H1 (cell line): ENCODE data around the gene SLC13A2. TPM values are rescaled to one million over a fixed set of nuclear protein-coding genes. Genes with fewer than 3 reads are reported as not detected.

Experiments used
- SAP30 ChIP-seq: fragments of 300-600 bp; sonication (generic); IDR thresholded peaks from 2 replicates; pipeline ENCODE4 v1.7.1; 2012; ENCODE audit warnings: low read length, moderate library complexity, mild to moderate bottlenecking, inconsistent platforms; ENCODE audit not compliant: insufficient read depth, insufficient replicate concordance
- polyA plus RNA-seq, 7 experiments: library from polyadenylated mRNA; depleted of rRNA in 3 of 7; stranded (reverse) in 5 of 7; unstranded in 2 of 7; fragments of >200 nt in 5 of 7; fragments of 200-250 nt in 2 of 7; gene quantifications; 1 replicate in 5 of 7; 2 replicates in 1 of 7; 4 replicates in 1 of 7; pipeline versions ENCODE4 v1.2.1 to v1.2.3, GENCODE V29; 2011 to 2013; ENCODE audit warnings: missing spikeins in 2 of 7, mixed read lengths in 2 of 7
- total RNA-seq: library from RNA; stranded (reverse); fragmentation: NEBNext Ultra II Directional; extraction: Animal tissue kit (Norgen Biotek cat#: 25700); gene quantifications from 2 replicates; pipeline ENCODE4 v1.2.1, GENCODE V29; 2021

SLC13A2 gene
- total and polyA plus RNA-seq, 2 of the 8 experiments (the other 6 are each of a cell fraction or from before 2014, with no cell fraction given), result not detected

GRCh38 chr17:28480278-28480677 is 6.8 kb downstream of the SLC13A2 start (continued):
- no peak for TF ChIP-seq SAP30
